ENCODE measurements around the gene SOSTDC1. TPM values are rescaled to one million over a fixed set of nuclear protein-coding genes. Genes with fewer than 3 reads are reported as not detected.
"Not testable (repeated sequence)": the region's sequence is repeated elsewhere in the genome, so short reads cannot be mapped to it uniquely, and the experiment has no call there.

SOSTDC1 gene
- total RNA-seq, 1 donor from 2014 or later, result 1.4 TPM

DNA sequence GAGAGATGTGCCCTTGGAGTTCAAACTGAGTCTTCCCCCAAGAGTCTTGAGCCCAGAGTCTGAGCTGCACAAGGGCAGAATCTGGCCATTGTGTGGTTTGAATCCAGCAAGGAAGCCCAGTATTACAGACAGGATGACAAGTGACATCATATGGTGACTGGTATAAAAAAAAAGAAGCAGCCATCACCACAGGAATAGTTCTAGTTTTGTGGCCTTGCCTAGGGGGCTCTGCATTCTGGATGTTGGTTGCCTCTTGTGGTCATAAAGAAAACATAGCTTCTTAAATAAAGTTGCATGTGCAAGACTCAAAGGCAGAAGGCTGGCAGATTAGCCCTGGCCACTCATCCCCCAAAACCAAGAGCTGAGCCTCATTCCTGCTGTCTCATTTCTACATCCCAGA lies 44.3 kb upstream of the SOSTDC1 start:
- DNase-seq (ENCODE audit: low read depth, low spot score), result no peak
- no peaks in the 10 kb centered on the region for H3K9me3 Mint-ChIP-seq
- no peaks in the 10 kb centered on the region for H3K36me3 Mint-ChIP-seq (ENCODE audit: low read depth)
- no peaks in the 10 kb centered on the region for H3K27me3 Mint-ChIP-seq (ENCODE audit: low read depth)
- no peaks in the 10 kb centered on the region for H3K4me1 Mint-ChIP-seq
- no peak overlapping the region for H3K4me3 Mint-ChIP-seq
- TF ChIP-seq, protein P1, sequence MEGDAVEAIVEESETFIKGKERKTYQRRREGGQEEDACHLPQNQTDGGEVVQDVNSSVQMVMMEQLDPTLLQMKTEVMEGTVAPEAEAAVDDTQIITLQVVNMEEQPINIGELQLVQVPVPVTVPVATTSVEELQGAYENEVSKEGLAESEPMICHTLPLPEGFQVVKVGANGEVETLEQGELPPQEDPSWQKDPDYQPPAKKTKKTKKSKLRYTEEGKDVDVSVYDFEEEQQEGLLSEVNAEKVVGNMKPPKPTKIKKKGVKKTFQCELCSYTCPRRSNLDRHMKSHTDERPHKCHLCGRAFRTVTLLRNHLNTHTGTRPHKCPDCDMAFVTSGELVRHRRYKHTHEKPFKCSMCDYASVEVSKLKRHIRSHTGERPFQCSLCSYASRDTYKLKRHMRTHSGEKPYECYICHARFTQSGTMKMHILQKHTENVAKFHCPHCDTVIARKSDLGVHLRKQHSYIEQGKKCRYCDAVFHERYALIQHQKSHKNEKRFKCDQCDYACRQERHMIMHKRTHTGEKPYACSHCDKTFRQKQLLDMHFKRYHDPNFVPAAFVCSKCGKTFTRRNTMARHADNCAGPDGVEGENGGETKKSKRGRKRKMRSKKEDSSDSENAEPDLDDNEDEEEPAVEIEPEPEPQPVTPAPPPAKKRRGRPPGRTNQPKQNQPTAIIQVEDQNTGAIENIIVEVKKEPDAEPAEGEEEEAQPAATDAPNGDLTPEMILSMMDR (conservative IDR thresholded peaks at IDR 0.05), result no peak
- no peak overlapping the region for H3K27ac Mint-ChIP-seq (ENCODE audit: unreplicated experiment)

DNA sequence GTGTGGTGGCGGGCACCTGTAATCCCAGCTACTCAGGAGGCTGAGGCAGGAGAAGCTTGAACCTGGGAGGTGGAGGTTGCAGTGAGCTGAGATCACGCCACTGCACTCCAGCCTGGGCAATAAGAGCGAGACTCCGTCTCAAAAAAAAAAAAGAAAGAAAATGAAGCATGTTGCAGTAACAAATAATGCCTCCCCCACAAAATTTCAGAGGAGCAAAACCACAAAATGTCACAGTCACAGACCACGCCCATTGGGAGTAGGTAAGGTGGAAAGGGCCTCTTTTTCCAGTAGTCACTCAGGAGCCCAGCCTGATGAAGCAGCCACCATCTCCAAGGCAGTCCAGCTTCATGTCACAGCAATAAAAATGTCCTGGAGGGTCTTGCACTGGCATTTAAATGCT lies 40.9 kb upstream of the SOSTDC1 start:
- not testable (repeated sequence) for H3K4me1 Mint-ChIP-seq; H3K4me3 Mint-ChIP-seq; DNase-seq (ENCODE audit: low read depth, low spot score); H3K9me3 Mint-ChIP-seq; H3K36me3 Mint-ChIP-seq (ENCODE audit: low read depth); H3K27ac Mint-ChIP-seq (ENCODE audit: unreplicated experiment); H3K27me3 Mint-ChIP-seq (ENCODE audit: low read depth)

DNA sequence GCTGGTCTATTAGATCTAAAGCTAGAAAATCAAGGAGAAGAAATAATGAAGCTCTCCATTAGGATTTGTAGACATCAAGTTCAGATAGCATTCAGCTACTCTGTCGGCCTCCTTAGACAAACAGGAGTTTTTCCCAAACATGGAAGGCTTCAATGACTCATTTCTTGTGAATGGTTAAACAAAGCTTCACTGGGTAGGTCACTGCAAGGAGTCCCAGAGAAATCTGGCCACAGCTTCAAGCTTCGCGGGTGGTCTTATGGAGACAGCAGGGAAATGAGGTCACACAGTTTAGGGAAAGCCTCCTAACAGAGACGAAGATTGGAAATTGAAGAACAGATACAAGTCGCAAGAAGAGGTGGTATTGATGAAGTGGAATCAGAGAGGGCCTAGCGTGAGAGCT lies 38.5 kb upstream of the SOSTDC1 start:
- Mint-ChIP-seq H3K36me3 (ENCODE audit: low read depth) (no peaks in the 10 kb centered on the region), H3K9me3 (no peaks in the 10 kb centered on the region), H3K4me1 (no peaks in the 10 kb centered on the region), H3K27me3 (ENCODE audit: low read depth) (no peaks in the 10 kb centered on the region), H3K4me3 (no peak overlapping the region), H3K27ac (ENCODE audit: unreplicated experiment) (no peak overlapping the region)
- DNase-seq (ENCODE audit: low read depth, low spot score), result no peak
- TF ChIP-seq, protein P1 (conservative IDR thresholded peaks at IDR 0.05), result no peak

DNA sequence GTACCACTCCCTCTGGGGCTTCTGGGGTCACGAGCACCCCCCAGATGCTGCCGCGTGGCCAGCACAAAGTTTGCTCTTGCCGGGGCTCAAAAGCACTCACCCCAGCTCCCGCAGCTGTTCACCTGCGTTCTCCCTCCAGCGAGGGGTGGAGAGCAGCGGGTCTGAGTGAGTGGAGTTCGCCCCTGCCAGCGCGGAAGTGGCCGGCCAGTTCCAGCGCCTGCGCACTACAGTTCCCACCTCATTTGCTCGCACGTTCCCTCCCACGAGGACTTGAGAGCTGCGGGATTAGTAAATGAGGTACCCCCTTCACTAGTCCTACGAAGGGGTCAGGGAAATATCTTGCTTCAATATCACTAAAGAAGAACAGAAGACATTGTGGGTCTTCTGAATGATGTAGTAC lies 36.8 kb upstream of the SOSTDC1 start:
- no peak for DNase-seq (ENCODE audit: low read depth, low spot score)
- Mint-ChIP-seq H3K36me3 (ENCODE audit: low read depth) (no peaks in the 10 kb centered on the region), H3K4me1 (peaks cover 10% of the 10 kb centered on the region), H3K9me3 (no peaks in the 10 kb centered on the region), H3K27ac (ENCODE audit: unreplicated experiment) (no peak overlapping the region), H3K4me3 (no peak overlapping the region), H3K27me3 (ENCODE audit: low read depth) (no peaks in the 10 kb centered on the region)
- TF ChIP-seq, protein P1 (conservative IDR thresholded peaks at IDR 0.05), result no peak

GRCh38 chr7:16498122-16498521 lies 32.6 kb upstream of the SOSTDC1 start:
- peaks cover 35% of the 10 kb centered on the region for H3K4me1 Mint-ChIP-seq
- H3K4me3 Mint-ChIP-seq, result no peak overlapping the region
- H3K27ac Mint-ChIP-seq (ENCODE audit: unreplicated experiment), result no peak overlapping the region
- no peaks in the 10 kb centered on the region for H3K9me3 Mint-ChIP-seq
- no peaks in the 10 kb centered on the region for H3K27me3 Mint-ChIP-seq (ENCODE audit: low read depth)
- TF ChIP-seq, protein P1 (conservative IDR thresholded peaks at IDR 0.05), result no peak
- H3K36me3 Mint-ChIP-seq (ENCODE audit: low read depth), result no peaks in the 10 kb centered on the region
- DNase-seq (ENCODE audit: low read depth, low spot score), result no peak

DNA sequence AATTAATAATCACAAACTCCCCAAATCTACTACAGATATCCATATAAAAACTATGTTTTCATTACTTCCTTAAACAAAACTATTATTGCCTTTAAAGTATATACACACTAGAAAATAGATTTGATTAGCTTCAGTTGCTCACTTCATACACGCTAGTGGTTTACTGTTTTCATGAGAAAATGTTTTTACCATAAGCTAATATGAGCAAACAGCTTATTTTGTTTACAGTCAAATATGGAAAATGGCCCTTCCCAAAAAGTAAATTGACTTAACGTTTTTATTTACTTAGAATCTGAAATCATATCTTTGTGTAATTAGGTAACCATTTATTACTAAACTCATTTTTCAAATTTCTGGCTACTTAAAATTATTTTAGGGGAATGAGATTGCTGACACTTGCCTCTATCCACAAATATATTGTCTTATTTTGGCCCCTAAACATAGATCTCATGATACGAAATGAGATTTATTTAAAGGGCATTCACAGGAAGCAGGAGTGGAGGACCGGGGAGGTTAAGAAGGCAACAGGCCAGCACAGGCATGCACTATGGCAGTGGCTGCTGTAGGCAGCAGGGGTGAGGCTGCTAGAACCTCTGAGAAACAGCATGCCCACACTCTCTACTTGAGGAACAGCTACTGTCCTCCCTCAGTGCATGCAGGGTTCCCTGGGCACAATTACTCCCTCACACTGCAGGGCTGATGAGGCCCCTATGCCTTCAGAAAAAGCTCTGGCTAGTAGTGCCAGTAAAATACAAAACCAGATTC lies 29.6 kb upstream of the SOSTDC1 start:
- H3K27me3 Mint-ChIP-seq (ENCODE audit: low read depth), result no peaks in the 10 kb centered on the region
- H3K27ac Mint-ChIP-seq (ENCODE audit: unreplicated experiment), result no peak overlapping the region
- H3K4me1 Mint-ChIP-seq, result peaks cover 59% of the 10 kb centered on the region

More for the DNA sequence above, 29.6 kb upstream of the SOSTDC1 start:
- H3K9me3 Mint-ChIP-seq, result no peaks in the 10 kb centered on the region
- no peak overlapping the region for H3K4me3 Mint-ChIP-seq
- H3K36me3 Mint-ChIP-seq (ENCODE audit: low read depth), result no peaks in the 10 kb centered on the region
- TF ChIP-seq, protein P1 (conservative IDR thresholded peaks at IDR 0.05), result no peak
- DNase-seq (ENCODE audit: low read depth, low spot score), result no peak
